ENCODE results near the gene ANKRD33B.
"Not testable (repeated sequence)": the region's sequence is repeated elsewhere in the genome, so short reads cannot be mapped to it uniquely, and the experiment has no call there.

ANKRD33B gene

GRCh38 chr5:10638723-10639122 lies 74.9 kb downstream of the ANKRD33B start:
- not testable (repeated sequence) for DNase-seq

GRCh38 chr5:10639846-10640368 lies 76.0 kb downstream of the ANKRD33B start:
- DNase-seq: no peak

DNA sequence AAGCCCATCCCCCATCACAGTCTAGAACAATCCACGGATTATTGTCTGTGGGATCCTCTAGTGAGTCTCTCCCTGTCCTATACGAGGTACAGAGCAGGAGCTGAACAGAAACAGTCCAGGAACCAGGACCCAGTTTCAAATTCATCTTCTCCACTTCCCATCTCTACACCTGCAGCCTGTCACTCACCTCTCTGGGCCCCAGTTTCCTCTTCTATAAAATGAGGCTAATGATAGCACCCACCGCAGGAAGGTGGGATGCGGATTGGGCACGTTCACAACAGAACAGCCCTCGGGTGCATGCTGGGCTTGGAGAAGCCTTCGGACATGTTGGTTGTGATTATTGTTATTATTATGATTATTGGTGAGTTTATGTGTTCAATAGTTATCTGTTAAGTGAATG lies 78.5 kb downstream of the ANKRD33B start:
- DNase-seq: no peak

GRCh38 chr5:10644192-10644591 lies 80.3 kb downstream of the ANKRD33B start:
- DNase-seq: no peak

GRCh38 chr5:10645146-10645545 lies 81.3 kb downstream of the ANKRD33B start:
- DNase-seq: no peak

- no peak for DNase-seq
These were observed 81.8 kb downstream of the ANKRD33B start for GRCh38 chr5:10645671-10646070.

GRCh38 chr5:10647640-10648039 lies 83.8 kb downstream of the ANKRD33B start:
- no peak for DNase-seq

DNA sequence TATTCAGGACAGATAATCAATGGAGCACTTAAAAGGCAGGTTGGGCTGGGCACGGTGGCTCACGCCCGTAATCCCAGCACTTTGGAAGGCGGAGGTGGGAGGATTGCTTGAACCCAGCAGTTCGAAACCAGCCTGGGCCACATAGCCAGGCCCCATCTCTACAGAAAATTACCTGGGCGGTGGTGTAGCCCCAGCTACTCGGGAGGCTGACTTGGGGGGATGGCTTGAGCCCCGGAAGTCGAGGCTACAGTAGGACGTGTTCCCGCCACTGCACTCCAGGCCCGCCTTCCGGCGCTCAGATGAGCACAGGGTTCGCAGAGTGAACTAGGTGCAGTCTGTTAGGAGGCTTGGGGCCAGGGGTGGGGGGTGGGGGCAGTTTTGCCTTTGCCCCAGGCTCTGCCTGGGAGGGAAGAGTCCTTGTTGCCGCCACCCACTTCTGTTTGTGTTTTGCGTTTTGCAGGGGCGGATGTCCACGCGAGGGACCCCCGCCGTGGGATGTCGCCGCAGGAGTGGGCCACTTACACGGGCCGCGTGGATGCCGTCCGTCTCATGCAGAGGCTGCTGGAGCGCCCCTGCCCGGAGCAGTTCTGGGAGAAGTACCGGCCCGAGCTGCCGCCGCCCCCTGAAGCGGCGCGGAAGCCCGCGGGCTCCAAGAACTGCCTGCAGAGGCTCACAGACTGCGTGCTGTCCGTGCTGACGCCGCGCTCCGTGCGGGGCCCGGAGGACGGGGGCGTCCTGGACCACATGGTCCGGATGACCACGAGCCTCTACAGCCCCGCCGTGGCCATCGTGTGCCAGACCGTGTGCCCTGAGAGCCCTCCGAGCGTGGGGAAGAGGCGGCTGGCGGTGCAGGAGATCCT lies 85.2 kb downstream of the ANKRD33B start:
- no peak for DNase-seq

DNA sequence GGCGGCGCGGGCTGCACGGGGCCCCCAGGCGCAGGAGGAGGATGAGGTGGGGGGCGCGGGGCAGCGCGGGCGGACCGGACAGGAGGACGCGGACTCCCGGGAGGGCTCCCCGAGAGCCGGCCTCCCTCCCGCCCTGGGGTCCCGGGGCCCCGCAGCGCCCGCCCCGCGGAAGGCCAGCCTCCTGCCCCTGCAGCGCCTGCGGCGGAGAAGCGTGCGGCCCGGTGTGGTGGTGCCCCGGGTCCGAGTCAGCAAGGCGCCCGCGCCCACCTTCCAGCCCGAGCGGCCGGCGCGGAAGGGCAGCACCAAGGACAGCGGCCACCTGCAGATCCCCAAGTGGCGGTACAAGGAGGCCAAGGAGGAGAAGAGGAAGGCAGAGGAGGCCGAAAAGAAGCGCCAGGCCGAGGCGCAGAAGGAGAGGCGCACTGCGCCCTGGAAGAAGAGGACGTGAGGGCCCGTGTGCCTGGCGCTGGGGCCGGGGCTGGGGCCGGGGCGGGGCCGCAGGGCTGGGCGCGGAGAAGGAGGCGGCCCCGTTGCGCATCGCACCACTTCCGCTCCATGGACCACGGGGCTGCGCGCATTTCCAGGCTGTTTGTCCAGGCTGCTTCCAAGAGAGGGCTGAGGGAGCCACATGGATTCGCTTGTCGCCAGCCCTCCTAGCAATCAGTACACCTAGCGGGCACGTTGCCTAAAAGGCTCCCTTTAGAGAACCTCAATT lies 86.0 kb downstream of the ANKRD33B start:
- no peak for DNase-seq

DNA sequence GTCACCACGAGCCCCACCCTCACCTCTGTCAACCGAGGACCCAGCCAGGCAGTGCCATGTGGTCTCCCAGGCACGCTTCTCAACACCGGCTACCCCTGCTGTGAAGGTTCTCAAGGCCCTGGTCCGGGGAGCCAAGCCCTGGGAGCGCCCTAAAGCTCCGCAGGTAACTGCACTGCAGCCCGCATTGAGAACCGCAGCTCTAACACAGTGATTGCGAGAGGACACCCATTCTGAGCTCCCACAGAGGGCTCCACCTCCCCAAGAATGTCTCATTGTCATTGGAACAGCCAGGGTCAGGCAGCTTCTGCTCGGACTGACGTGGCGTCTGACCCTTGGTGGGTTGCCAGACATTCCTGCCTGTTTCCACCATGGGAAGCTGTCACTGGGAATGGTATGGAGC lies 88.3 kb downstream of the ANKRD33B start:
- DNase-seq: no peak

GRCh38 chr5:10652606-10653005 lies 88.7 kb downstream of the ANKRD33B start:
- DNase-seq: no peak

DNA sequence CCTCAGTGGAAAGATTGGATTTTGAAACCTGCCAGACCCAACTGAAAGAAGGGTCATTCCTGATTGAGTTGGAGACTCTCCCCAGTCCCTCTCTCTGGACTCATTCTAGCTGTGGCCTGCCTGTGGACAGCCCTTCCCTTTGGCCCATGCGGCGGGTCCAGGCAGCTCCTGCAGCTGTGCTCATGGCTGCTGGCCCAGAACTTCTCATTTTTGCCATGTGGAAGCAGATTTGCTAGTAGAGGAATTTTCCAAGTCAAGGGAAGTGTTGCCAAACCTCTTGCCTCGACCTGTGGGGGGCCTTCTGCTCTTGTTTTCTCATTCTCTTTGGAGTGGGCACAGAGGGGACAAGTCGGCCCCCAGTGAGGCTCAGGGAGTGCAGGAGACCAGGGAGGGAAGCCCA lies 89.2 kb downstream of the ANKRD33B start:
- no peak for DNase-seq

DNA sequence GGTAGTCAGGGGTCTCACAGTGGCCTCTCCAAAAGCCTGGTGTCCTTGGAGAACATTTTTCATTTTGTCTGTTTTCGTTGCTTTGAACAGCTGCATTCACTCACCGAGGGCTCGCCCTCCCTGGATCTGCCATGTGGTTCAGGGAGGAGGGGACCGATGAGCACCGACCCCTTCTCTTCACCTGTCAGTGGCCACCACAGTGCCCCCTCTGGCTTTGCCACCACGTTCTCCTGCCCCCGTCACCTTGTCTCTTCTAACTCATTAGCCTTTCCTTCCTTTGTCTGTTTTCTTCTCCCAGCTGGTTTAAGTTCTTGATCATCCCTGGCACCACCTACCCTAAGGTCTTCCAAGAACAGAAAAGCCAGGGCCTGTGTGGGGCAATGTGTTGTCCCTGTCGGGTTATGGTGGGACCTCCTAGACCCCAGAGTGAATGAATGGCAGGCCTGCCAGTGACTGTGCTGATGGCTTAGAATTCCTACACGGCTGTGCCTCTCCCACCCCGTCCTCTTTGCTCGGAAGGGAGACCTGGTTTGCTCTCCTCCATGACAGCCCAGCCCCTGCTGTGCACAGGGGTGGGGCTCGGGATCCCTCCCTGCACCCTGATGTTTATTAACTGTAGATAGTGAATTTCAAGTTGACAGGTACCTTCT lies 90.0 kb downstream of the ANKRD33B start:
- DNase-seq: no peak

DNA sequence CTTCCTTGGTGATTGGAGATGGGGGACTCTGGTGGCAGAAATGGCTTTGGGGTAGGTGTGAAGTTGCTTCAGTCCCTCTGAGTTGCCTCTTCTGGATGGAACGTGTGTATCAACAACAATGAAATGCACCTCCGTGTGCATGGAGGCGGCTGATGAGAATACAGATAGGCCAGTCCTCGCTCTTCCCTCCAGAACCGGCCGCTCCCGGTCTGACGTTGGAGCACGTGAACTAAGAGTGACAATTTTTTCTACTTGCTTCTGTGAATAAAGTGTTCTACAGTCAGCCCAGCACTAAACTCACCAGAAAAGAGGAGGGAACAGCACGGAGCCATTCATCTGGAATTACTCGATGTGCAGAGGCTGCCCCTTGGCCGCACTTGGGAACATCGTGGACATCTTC lies 90.7 kb downstream of the ANKRD33B start:
- no peak for DNase-seq

- no peak for DNase-seq
These were observed 91.5 kb downstream of the ANKRD33B start for GRCh38 chr5:10655161-10655971.

DNA sequence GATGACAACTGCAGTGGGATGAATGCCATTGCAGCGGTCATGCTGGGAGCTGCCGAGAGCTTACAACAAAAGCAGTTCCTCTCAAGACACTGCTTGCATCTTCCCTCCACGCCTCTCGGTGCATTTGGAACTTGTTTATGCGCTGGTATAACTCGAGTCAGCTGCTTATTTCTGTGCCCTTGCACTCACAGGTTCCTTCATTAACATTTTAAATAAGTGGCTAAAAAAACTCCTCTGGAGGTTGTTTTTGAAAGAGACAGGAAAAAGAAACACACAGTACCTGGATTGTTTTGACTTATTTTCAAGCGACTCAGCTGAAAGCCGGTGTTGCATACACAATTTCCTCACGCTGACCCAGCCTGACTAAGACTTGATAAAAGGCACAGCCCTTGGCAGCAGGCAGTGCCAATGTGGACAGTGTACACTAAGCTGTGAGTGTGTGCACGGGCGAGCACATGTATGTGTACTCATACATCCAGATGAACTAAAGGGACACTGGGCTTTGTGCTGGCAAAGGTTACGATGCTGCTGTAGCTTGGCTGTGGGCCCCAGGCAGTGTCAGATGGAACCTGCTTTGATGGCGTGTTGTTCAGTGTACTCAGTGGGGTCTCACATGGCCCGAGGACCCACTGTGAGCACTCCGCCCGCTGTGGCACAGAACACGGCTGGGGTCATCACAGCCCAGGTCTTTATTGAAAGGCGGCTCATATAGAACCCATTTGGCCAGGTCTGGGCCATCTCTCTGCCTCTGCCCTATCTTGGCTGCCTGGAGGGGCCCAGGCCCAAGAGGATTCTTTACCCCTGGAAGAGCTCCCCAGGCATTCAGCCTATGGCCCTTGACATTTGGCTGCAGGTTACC lies 92.3 kb downstream of the ANKRD33B start:
- no peak for DNase-seq

DNA sequence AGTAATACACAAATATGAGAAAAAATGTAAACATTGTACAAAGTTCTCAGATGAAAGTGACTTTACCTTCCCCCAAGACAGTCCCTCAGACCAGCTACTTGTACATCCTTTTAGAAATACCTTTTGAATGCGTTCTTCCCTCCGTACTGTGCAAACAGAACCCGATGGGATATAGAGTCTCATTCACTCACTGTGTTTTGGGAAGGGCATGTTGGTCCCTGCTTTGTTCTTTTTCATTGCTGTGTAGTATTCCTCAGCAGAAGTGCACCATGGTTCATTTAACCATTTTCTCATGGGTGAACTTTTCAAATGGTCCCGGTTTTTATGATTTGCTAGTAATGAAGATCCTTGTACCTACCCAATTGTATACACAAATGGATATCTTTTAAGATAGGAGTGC lies 94.4 kb downstream of the ANKRD33B start:
- no peak for DNase-seq

GRCh38 chr5:10660135-10660534 lies 96.3 kb downstream of the ANKRD33B start:
- DNase-seq: no peak

GRCh38 chr5:10660720-10661387 lies 97.0 kb downstream of the ANKRD33B start:
- no peak for DNase-seq

GRCh38 chr5:10661401-10661800 lies 97.5 kb downstream of the ANKRD33B start:
- no peak for DNase-seq

- DNase-seq: no peak
These were observed 98.2 kb downstream of the ANKRD33B start for GRCh38 chr5:10662083-10662482.

All from effector CD4-positive, alpha-beta T cell (primary cell).